Gastroesophageal sphincter (tissue), 4 donors: ENCODE data around the gene SUPV3L1. TPM values are rescaled to one million over a fixed set of nuclear protein-coding genes. Genes with fewer than 3 reads are reported as not detected.

Experiments
- ATAC-seq: fragments of 150-250 bp; one replicate; pipeline ENCODE4 v1.9.1; 2016; ENCODE audit warnings: mild to moderate bottlenecking, moderate library complexity
- H3K27ac ChIP-seq, 4 donors: fragments of 200-600 bp; sonication (generic) in 3 of 4; 1 replicate in 3 of 4; 2 replicates in 1 of 4; pipeline ENCODE4 v1.5.1; 2016 to 2019
- H3K27me3 ChIP-seq: fragments of 200-600 bp; sonication (generic); one replicate; pipeline ENCODE4 v1.5.1; 2019
- H3K36me3 ChIP-seq, 2 donors: fragments of 200-600 bp; sonication (generic); one replicate each; pipeline ENCODE4 v1.5.1; 2019; ENCODE audit warnings: control low read depth in 1 of 2
- H3K4me1 ChIP-seq, 3 donors: fragments of 200-600 bp; sonication (generic); 1 replicate in 2 of 3; 2 replicates in 1 of 3; pipeline ENCODE4 v1.5.1; 2016 to 2019; ENCODE audit warnings: control low read depth in 2 of 3
- H3K4me3 ChIP-seq, 2 donors: fragments of 200-600 bp; sonication (generic); one replicate each; pipeline ENCODE4 v1.5.1; 2019; ENCODE audit warnings: mild to moderate bottlenecking in 1 of 2, moderate library complexity in 1 of 2
- H3K9me3 ChIP-seq, 3 donors: fragments of 200-600 bp; sonication (generic); one replicate each; pipeline ENCODE4 v1.5.1; 2017 to 2019; ENCODE audit warnings: control low read depth in 2 of 3
- EP300 ChIP-seq: sonication (generic); formaldehyde crosslinking; IDR thresholded peaks from one replicate; pipeline ENCODE4 v1.6.1; 2017; ENCODE audit warnings: antibody characterized with exemption, mild to moderate bottlenecking
- POLR2A ChIP-seq, 2 donors: fragments of 450-650 bp; IDR thresholded peaks; one replicate each; pipeline ENCODE4 v1.6.1; 2017; ENCODE audit warnings: antibody characterized with exemption in 2 of 2, mild to moderate bottlenecking in 2 of 2, moderate library complexity in 1 of 2
- POLR2AphosphoS5 ChIP-seq: sonication (generic); formaldehyde crosslinking; IDR thresholded peaks from one replicate; pipeline ENCODE4 v1.6.1; 2017; ENCODE audit warnings: antibody characterized with exemption
- WGBS, 2 donors: methylation state at CpG; one replicate each; pipeline ENCODE4 v1.1.5; 2018; ENCODE audit warnings: low coverage in 1 of 2; 5-methylcytosine and 5-hydroxymethylcytosine counted together
- total RNA-seq, 4 donors: library from RNA; depleted of rRNA; stranded (reverse); fragments of >200 nt; gene quantifications; one replicate each; pipeline ENCODE4 v1.1.0, GENCODE V29; 2016
- TF ChIP-seq, protein P1 (sequence below), 4 experiments: fragments of 200-600 bp in 2 of 4; fragments of 450-650 bp in 2 of 4; sonication (generic) in 1 of 4; IDR thresholded peaks; one replicate each; pipeline ENCODE4 v1.5.1; 2017 to 2019; ENCODE audit warnings: antibody characterized with exemption in 4 of 4, mild to moderate bottlenecking in 2 of 4, moderate library complexity in 2 of 4

Gene SUPV3L1
- total RNA-seq, 4 donors from 2014 or later = 18.2 to 20.9 (median 19.8) TPM

DNA sequence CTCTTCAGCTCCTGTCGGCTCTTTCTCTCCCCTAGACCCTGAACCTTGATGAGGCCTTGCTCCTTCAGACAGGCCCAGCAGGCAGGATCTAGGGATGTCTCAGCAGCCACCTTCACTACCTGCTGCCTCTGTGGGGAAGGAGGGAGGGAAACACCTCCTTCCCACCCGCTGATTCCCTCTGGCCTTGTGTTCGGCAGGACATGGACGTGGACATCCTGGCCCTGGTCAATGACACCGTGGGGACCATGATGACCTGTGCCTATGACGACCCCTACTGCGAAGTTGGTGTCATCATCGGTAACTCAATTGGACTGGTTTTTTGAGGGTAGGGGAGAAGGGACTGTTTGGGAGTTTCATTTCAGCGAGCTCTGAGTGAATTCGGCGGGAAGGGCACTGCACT lies 60.4 kb downstream of the SUPV3L1 start:
- H3K27me3 ChIP-seq = no peaks in the 10 kb centered on the region
- TF ChIP-seq EP300 (no peak), POLR2A (IDR thresholded peaks at IDR 0.05) (no peak), POLR2AphosphoS5 (no peak)
- TF ChIP-seq, protein P1, sequence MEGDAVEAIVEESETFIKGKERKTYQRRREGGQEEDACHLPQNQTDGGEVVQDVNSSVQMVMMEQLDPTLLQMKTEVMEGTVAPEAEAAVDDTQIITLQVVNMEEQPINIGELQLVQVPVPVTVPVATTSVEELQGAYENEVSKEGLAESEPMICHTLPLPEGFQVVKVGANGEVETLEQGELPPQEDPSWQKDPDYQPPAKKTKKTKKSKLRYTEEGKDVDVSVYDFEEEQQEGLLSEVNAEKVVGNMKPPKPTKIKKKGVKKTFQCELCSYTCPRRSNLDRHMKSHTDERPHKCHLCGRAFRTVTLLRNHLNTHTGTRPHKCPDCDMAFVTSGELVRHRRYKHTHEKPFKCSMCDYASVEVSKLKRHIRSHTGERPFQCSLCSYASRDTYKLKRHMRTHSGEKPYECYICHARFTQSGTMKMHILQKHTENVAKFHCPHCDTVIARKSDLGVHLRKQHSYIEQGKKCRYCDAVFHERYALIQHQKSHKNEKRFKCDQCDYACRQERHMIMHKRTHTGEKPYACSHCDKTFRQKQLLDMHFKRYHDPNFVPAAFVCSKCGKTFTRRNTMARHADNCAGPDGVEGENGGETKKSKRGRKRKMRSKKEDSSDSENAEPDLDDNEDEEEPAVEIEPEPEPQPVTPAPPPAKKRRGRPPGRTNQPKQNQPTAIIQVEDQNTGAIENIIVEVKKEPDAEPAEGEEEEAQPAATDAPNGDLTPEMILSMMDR (IDR thresholded peaks at IDR 0.05) = no peak
- WGBS, 2 donors = 94 to 95% methylated on average over 6 to 7 of the region's 11 CpGs
- ATAC-seq = no peak
- no peaks in the 10 kb centered on the region for H3K9me3 ChIP-seq
- H3K4me1 ChIP-seq = peaks cover 0 to 24% (median 0%) of the 10 kb centered on the region in 3 donors
- no peaks in the 10 kb centered on the region for H3K36me3 ChIP-seq
- no peak overlapping the region for H3K4me3 ChIP-seq
- no peak overlapping the region for H3K27ac ChIP-seq

DNA sequence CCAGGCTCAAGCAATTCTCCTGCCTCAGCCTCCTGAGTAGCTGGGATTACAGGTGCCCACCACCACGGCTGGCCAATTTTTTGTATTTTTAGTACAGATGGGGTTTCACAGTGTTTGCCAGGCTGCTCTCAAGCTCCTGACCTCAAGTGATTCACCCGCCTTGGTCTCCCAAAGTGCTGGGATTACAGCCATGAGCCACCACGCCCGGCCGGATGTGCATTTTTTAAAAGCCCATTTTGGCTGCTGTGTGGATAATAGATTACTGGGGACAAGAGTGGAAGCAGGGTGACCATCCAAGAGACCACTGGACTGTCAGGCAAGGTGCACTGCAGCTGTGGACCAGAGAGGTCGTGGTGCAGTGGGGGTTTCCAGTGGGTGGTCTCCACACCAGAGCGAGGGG lies 61.5 kb downstream of the SUPV3L1 start:
- no peak for ATAC-seq
- Histone ChIP-seq H3K4me3 (no peak overlapping the region), H3K27ac (no peak overlapping the region), H3K9me3 (no peaks in the 10 kb centered on the region), H3K36me3 (no peaks in the 10 kb centered on the region), H3K4me1 (peaks cover 0 to 24% (median 0%) of the 10 kb centered on the region in 3 donors), H3K27me3 (no peaks in the 10 kb centered on the region)
- TF ChIP-seq POLR2AphosphoS5 (no peak), POLR2A (IDR thresholded peaks at IDR 0.05) (no peak), EP300 (no peak)
- WGBS, 2 donors = 72 to 80% methylated on average over 2 to 3 of the region's 7 CpGs

DNA sequence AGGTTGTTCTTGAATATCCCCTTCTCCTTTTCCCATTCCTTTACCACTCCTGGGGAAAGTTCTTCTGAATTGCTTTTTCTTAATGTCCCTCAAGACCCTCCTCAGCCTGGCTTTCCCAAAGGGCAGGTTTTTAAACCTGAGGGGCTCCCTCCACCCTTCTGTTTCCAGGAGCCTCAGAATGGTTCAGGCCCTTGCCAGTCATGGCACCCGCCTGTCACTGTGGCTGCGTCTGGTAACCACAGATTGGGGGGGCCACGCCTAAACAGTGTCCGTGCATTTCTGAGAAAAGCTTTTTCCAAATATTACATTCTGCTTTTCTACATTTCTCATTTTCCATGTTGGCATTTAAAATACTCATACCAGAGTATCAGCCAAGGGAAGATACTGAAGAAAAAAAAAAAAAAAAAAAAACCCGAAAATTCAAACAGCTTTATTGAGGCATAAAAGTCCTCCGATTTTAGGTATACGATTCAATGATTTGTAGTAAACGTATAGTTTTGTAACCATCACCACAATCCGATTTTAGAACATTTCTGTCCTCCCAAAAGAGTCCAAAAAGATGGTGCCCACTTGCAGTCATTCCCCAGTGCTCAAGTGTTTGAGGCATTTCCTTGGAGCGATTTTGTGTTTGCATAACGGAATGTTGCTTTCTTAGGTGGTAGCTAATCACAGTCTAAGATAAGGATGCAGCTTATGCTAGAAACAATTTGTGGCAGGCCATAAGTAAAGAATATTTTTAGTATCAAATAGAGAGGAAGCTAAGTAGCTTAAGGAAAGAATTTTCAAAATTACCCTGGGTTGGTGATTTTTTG lies 62.2 kb downstream of the SUPV3L1 start:
- Histone ChIP-seq H3K4me3 (no peak overlapping the region), H3K27ac (no peak overlapping the region), H3K9me3 (no peaks in the 10 kb centered on the region), H3K27me3 (no peaks in the 10 kb centered on the region), H3K36me3 (no peaks in the 10 kb centered on the region), H3K4me1 (peaks cover 0 to 24% (median 0%) of the 10 kb centered on the region in 3 donors)
- 70 to 79% methylated on average over 8 to 11 of the region's 11 CpGs for WGBS, 2 donors
- no peak for ATAC-seq
- no peak for TF ChIP-seq POLR2A (IDR thresholded peaks at IDR 0.05)
- TF ChIP-seq POLR2AphosphoS5 = no peak
- TF ChIP-seq, protein P1 (IDR thresholded peaks at IDR 0.05) = no peak
- no peak for TF ChIP-seq EP300

DNA sequence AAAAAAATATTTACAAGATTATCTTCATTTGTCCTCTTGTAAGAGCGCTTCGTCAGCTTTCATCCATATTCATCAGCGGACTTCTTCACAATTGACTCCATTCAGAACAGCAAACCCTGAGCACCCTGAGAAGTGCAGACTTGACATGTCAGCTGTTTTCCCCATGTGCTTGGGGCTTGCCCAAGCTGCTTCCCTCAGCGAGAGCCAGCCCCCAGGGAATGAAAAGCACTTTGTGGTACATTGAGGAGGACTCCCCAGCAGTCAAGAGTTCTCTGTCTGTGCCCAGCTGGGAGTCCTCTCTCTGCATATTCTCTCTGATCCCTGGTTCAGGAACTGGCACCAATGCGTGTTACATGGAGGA lies 62.8 kb downstream of the SUPV3L1 start:
- WGBS, 2 donors = 75 to 87% methylated on average over 4 of the region's 5 CpGs
- no peak overlapping the region for H3K27ac ChIP-seq

DNA sequence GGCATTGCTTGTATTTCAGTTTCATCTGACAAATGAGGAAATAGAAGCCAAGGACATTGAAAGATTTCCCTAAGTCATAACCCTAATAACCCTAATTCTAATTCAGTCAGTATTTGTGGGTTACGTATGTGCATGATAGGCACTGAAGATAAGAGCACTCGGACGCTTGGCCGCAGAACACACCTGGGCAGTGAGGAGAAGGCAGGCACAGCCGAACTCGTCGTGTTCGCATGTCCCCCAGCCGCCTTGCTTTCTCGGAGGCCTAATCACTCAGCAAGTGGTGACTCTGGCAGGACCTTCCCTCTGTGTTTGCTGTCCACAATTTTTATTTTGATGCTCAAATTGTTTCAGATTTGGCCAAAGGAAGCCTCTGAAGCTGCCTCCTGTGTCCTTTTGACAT lies 63.8 kb downstream of the SUPV3L1 start:
- no peak overlapping the region for H3K4me3 ChIP-seq
- 90 to 100% methylated on average over 2 to 10 of the region's 10 CpGs for WGBS, 2 donors
- no peaks in the 10 kb centered on the region for H3K9me3 ChIP-seq
- H3K27ac ChIP-seq = no peak overlapping the region
- no peak for ATAC-seq
- no peaks in the 10 kb centered on the region for H3K36me3 ChIP-seq
- TF ChIP-seq POLR2AphosphoS5 = no peak
- no peak for TF ChIP-seq EP300
- TF ChIP-seq, protein P1 (IDR thresholded peaks at IDR 0.05) = no peak
- no peak for TF ChIP-seq POLR2A (IDR thresholded peaks at IDR 0.05)
- H3K27me3 ChIP-seq = no peaks in the 10 kb centered on the region
- H3K4me1 ChIP-seq = peaks cover 0 to 15% (median 0%) of the 10 kb centered on the region in 3 donors

More for the DNA sequence above, 62.8 kb downstream of the SUPV3L1 start:
- TF ChIP-seq POLR2AphosphoS5 = no peak
- no peak for TF ChIP-seq POLR2A (IDR thresholded peaks at IDR 0.05)
- no peak for TF ChIP-seq EP300
- TF ChIP-seq, protein P1 (IDR thresholded peaks at IDR 0.05) = no peak
- Histone ChIP-seq H3K9me3 (no peaks in the 10 kb centered on the region), H3K4me1 (peaks cover 0 to 19% (median 0%) of the 10 kb centered on the region in 3 donors), H3K27me3 (no peaks in the 10 kb centered on the region), H3K36me3 (no peaks in the 10 kb centered on the region), H3K4me3 (no peak overlapping the region)
- no peak for ATAC-seq
